ENCODE results near the gene COTL1. TPM values are rescaled to one million over a fixed set of nuclear protein-coding genes. Genes with fewer than 3 reads are reported as not detected.
"Not testable (repeated sequence)": the region's sequence is repeated elsewhere in the genome, so short reads cannot be mapped to it uniquely, and the experiment has no call there.

Gene COTL1
- total RNA-seq, 1 donor from 2014 or later = 16.3 TPM

DNA sequence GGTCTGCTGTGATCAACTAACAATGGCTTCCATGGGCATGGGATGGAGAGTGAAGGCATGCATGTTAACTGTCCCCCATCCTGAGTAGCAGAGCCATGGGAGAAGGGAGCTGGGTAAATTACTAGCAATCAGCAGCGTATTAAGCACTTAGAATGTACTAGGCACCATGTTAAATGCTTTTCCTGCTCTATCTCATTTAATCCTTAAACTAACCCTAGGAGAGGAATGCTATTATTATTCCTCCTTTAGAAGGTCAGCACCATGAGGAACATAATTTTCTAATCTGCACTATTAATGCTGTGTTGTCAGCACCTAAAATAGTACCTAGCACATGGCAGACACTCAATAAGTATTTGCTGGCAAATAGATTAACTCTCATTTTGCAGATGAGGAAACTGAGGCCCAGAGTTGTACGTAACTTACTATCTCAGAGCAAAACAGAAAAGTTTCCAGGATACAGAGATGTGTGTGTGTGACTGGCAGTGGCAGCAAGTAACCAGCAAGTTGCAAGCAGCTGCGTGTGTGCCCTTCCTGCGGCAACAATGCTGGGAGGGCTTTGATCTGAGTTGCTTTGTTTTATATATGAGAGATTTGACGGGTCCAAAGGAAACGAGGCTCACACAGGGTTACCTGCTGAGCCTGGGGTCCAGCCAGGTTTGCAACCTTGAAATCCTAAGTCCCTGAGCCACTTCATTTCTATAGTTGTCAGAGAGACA, 23.9 kb upstream of the COTL1 start:
- ATAC-seq = no peak

GRCh38 chr16:84640145-84640544, 22.3 kb upstream of the COTL1 start:
- ATAC-seq = no peak

DNA sequence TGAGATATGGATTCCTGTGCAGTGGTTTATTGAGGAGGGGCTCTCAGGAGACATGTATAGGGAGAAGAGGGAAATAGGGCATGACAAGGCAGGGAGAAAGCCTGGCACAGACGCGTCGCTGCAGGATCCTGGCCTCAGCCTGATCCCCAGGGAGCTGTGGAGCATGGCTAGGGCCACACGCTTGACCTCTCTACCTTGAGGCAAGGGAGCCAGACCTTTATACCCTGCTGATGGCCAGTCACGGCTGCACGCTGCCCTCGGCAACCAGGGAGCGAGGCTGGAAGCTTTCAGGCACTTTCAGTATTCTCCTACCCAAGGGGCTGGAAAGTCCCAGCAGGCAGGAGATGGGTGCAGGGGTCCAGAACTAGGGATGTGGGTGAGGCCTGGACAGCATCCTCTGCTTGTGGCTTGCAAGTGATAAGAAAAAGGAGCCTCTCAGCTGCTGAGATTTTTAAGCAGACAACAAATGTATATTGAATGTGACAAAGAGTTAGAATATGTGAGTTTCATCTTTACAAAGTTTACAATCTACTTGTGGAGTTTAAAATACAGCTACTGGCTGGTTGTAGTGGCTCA, 20.4 kb upstream of the COTL1 start:
- ATAC-seq = no peak

DNA sequence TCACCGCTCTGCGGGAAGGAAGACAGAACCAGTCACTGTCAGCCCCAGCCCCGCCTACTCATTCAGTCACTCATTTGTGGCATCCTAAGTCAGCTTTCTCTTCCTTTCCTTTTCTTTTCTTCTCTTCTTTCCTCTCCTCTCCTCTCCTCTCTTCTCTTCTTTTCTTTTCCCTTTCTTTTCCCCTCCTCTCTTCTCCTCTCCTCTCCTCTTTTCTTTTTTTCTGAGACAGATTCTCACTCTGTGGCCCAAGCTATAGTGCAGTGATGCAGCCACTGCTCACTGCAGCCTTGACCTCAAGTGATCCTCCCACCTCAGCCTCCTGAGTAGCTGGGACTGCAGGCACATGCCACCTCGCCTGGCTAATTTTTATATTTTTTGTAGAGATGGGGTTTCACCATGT, 19.8 kb upstream of the COTL1 start:
- no peak for ATAC-seq

DNA sequence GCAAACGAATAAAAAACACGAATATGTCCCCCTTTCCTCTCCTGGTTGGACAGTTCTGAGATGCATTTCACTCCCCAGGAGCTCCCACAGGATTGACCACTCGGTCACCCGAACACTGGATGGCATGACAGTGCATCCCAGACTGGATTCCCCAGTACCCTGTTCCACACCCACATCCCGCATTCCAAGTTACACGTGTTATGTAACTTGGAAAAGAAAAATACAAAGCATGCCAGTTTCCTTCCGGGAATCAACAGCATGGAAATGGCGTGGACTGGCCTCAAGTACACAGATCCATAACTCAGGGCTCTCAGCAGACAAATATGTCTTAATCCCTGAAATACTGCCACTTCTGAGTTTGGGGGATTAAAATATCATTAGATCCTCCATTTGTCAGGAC, 17.8 kb upstream of the COTL1 start:
- ATAC-seq = no peak

- ATAC-seq = no peak
These were observed 15.7 kb upstream of the COTL1 start for GRCh38 chr16:84633622-84634021.

DNA sequence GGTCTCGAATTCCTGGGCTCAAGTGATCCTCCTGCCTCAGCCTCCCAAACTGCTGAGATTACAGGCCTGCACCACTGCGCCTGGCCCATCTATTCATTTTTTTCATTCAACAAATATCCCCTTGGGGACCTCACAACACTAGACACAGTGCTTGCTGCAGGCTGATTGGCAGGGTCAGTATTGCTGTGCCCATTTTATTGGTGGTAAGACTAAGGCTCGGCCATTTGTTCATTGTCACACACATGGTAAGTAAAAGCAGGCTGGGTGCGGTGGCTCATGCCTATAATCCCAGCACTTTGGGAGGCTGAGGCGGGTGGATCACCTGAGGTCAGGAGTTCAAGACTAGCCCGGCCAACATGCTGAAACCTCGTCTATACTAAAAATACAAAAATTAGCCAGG, 15.0 kb upstream of the COTL1 start:
- ATAC-seq = not testable (repeated sequence)

DNA sequence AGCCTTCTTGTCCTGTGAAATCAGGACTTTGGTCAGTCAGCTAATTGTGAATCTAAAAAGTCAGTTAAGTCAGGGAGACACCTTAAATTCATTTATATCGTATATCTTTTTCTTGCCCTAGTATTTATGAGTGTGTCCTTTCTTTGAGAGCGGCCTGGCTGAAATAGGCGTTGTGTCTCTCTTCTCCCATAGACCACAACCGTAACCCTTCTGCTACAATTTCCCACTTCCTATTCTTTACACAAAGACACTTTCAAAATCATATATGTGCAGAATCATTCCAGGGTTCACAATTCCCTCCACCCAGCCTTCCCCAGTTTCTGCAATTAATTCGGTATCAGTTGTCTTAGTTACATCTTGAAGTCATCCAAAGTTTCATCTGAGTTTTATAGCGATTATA, 14.0 kb upstream of the COTL1 start:
- ATAC-seq = no peak

DNA sequence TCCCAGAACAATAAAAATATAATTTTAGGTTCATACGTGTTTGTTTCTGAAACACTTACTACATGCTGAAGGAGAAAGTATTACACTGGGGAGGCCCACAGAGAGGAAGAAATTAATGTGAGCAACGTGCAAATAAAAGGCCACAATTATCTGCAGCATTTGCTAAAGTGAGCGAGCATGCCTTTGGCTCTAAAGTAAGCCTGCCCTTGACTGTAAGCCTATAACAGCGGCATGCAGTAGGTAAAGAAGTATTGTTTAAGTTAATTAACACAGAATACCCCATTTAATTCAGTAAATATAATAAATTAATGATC, 13.2 kb upstream of the COTL1 start:
- ATAC-seq = no peak

GRCh38 chr16:84630446-84631152, 12.7 kb upstream of the COTL1 start:
- ATAC-seq = no peak

DNA sequence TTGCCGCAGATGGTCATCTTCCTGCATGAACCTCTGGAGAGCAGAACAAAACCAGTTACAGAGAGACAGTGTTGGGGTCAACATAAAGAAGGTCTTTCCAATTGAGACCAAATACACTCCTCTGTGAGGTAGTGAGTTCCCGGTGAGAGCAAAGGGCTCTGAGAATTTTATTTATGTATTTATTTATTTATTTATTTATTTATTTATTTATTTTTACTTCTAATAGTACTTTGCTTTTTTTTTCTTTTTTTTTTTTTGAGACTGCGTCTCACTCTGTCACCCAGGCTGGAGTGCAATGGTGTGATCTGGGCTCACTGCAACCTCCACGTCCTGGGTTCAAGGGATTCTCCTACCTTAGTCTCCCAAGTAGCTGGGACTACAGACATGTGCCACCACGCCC, 12.1 kb upstream of the COTL1 start:
- no peak for ATAC-seq

DNA sequence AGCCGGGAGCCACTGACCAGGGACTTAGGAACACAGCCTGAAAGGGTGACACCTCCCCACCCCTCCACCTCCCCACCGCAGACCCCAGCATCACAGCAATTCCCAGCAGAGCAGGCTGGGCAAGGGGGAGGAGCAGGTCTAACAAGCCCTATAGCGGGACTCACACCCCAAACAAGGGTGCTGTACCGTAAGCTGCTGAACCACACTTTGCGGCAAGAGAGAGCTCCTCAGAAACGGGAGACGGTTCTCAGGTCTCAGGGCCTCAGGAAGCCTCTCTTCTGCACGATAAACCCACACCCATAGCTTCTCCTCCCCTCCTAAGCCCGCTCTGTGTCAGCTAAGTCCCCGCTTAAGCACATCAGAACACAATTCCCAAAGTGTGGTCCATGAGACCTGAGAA, 11.7 kb upstream of the COTL1 start:
- ATAC-seq = no peak

DNA sequence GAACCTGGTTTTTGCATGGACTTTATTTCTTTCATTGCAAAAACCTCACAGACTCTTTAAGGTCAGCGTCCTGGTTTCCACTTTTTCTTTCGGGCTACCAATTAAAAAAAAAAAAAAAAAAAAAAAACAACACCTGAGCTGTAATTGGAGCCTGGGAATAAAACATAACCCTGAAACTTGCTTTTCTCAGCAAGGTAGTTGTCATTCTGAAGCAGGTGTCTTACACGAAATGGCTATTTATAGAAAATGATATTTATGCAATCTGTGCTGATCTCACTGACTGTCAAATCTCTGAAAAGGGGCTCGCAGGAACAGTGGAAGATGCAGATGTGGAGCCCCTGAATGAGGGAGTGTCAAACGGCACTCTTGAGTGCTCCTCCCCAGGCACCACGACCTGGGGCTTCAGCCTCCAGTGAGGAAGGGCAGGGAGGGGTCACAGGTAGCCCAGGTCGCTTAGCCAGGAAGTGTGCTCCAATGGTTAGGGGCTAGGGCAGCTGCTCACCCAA, 10.4 kb upstream of the COTL1 start:
- ATAC-seq = no peak

GRCh38 chr16:84625556-84625955, 7.7 kb upstream of the COTL1 start:
- ATAC-seq = no peak

DNA sequence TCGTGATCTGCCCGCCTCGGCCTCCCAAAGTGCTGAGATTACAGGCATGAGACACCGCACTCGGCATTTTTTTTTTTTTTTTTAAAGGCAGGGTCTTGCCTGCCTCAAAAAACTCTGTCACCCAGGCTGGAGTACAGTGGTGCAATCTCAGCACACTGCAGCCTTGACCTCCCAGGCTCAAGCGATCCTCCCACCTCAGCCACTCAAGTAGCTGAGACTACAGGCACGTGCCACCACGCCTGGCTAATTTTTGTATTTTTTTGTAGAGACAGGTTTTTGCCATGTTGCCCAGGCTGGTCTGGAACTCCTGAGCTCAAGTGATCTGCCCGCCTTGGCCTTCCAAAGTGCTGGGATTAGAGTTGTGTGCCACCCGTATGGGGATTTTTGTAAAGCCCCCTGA, 3.0 kb upstream of the COTL1 start:
- not testable (repeated sequence) for ATAC-seq

DNA sequence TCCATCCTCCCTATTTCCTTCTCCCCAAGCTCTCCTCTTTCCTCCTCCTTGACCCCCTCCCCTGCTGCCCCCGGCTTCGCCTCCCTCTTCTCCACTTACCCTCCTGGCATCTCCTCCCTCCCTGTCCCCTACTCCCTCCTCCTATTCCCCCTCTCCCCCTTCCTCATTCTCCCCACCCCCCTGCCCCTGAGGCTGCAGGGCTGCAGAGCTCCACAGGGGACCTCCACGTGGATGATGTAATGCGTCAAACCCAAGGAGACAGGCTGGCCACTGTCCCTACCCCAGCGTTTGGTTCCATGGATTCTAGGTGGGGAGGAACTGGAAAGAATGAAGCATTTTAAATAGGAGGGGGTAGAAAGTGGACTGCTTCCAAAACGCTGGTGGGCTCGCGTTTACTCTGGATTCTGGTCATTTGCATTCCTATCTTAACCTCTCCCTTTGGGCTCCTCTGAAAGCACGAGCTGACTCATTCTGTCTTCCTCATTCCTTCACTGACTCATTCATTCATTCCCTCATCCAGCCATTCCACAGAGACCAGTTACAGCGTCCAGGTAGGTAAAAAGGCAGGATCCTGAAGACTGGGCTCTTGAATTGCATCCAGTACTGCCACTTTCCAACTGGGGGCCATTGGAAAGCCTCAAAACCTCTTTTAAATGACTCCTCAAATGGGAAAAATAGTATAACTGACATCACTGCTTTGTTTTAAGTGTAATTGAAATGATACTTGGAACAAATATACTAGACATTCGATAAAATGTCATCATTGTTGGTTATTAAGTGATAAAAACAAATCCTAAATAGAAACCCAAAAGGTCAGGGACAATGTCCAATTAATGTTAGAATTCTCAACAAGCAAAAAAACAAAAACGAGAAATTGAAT, 943 bp upstream of the COTL1 start:
- ATAC-seq = peak; percentile 61

DNA sequence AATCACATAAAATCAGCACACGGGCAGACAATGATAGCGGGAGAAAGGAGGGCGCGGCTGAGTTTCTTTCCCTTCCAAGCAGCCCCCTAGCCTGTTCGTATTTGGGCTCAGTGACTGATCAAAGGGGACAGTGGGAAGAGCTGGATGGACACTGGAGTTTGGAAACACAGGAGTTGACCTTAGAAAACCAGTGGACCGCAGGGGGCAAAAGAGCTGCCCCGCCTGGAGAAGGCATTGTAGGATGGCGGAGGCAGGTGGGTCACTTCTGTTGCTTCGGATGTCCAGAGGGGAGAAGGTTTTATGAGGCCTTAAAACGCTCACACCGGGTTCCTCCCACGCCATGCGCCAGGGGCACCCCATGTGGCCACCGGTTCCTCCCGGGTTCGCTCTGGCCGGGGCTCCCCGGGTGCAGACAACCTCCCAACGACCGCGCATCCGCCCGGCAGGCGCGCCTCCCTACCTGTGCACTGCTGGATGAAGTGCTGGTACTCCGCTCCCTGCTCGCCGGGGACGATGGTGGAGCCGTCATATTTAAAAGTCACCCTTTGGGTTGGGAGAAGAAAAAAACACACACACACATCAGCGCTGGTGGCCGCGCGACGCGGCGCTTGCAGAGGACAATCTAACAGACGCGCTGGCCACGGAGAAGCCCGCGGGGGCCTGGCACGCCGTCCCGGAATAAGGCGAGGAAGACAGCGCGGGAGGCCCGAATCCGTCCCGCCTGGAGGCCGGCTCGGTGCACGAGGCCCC, 662 bp downstream of the COTL1 start:
- peak; percentile 39 for ATAC-seq

DNA sequence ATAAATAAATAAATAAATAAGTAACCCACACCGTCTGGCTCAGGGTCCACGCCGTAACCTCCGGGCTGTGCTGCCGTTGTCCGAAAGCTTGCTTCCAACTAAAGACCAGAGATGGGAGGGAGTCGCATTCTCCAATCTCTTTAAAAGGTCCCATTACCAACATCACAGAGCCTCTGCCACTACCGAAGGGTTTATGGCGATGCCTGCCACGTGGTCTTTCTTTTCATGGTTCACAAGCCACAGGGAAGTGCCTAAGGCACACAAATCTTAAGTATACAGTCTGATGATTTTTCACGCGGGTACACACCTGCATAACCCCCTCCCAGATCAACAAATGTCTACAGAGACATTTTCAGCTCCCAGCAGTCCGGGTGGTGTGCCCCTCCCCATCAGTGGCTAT, 1.4 kb downstream of the COTL1 start:
- ATAC-seq = no peak

GRCh38 chr16:84614968-84615813, 2.7 kb downstream of the COTL1 start:
- no peak for ATAC-seq

DNA sequence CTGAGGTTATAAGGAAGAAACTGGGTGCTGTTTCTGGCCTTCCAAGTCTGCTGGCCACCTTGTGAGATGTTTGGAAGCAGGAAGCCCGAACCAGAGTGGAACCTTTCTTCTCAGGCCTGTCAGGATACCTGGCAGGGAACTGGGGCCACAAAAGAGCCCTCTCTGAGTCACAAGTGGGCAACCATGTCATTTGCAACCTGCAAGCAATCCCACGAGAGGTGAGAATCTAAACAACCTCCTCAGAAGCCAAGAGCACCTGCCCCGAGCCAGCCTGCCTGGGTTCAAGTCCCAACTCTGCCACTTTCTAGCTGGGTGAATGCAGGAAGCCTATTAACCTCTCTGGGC, 3.3 kb downstream of the COTL1 start:
- no peak for ATAC-seq

- no peak for ATAC-seq
These were observed 3.8 kb downstream of the COTL1 start for GRCh38 chr16:84614073-84614459.

Data from esophagus mucosa (tissue), 1 donor.